Measurements from ENCODE around the gene KPNA1. TPM values are rescaled to one million over a fixed set of nuclear protein-coding genes. Genes with fewer than 3 reads are reported as not detected.

Gene KPNA1
- total RNA-seq, 2 donors from 2014 or later = 47.4 to 60.4 TPM

DNA sequence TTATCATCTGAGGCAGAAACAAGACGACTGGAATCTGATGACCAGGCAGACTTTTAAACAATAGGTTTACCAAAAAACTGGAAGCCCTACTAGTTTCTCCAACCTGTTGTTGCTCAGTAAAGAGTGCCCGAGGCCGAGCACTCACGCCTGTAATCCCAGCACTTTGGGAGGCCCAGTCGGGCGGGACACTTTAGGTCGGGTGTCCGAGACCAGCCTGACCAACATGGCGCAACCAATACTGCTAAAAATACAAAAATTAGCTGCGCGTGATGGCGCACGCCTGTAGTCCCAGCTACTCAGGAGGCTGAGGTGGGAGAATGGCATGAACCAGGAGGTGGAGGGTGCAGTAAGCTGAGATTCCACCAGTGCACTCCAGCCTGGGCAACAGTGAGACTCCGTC lies 97.8 kb downstream of the KPNA1 start:
- H3K27ac ChIP-seq = no peak overlapping the region
- H3K4me3 ChIP-seq = peak overlapping the region; percentile 57
- no peaks in the 10 kb centered on the region for H3K36me3 ChIP-seq
- H3K9ac ChIP-seq (ENCODE audit: low read depth in 2 of 2, low read length in 2 of 2) = peak overlapping the region in 1 of 2 donors; percentile 88
- intact Hi-C loops (cut with DNase I) = no loop called here
- no peaks in the 10 kb centered on the region for H3K9me3 ChIP-seq
- DNase-seq = no peak
- no peaks in the 10 kb centered on the region for H3K27me3 ChIP-seq
- TF ChIP-seq, protein P1, sequence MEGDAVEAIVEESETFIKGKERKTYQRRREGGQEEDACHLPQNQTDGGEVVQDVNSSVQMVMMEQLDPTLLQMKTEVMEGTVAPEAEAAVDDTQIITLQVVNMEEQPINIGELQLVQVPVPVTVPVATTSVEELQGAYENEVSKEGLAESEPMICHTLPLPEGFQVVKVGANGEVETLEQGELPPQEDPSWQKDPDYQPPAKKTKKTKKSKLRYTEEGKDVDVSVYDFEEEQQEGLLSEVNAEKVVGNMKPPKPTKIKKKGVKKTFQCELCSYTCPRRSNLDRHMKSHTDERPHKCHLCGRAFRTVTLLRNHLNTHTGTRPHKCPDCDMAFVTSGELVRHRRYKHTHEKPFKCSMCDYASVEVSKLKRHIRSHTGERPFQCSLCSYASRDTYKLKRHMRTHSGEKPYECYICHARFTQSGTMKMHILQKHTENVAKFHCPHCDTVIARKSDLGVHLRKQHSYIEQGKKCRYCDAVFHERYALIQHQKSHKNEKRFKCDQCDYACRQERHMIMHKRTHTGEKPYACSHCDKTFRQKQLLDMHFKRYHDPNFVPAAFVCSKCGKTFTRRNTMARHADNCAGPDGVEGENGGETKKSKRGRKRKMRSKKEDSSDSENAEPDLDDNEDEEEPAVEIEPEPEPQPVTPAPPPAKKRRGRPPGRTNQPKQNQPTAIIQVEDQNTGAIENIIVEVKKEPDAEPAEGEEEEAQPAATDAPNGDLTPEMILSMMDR (IDR thresholded peaks at IDR 0.05) = no peak
- peaks cover 6% of the 10 kb centered on the region for H3K4me1 ChIP-seq

DNA sequence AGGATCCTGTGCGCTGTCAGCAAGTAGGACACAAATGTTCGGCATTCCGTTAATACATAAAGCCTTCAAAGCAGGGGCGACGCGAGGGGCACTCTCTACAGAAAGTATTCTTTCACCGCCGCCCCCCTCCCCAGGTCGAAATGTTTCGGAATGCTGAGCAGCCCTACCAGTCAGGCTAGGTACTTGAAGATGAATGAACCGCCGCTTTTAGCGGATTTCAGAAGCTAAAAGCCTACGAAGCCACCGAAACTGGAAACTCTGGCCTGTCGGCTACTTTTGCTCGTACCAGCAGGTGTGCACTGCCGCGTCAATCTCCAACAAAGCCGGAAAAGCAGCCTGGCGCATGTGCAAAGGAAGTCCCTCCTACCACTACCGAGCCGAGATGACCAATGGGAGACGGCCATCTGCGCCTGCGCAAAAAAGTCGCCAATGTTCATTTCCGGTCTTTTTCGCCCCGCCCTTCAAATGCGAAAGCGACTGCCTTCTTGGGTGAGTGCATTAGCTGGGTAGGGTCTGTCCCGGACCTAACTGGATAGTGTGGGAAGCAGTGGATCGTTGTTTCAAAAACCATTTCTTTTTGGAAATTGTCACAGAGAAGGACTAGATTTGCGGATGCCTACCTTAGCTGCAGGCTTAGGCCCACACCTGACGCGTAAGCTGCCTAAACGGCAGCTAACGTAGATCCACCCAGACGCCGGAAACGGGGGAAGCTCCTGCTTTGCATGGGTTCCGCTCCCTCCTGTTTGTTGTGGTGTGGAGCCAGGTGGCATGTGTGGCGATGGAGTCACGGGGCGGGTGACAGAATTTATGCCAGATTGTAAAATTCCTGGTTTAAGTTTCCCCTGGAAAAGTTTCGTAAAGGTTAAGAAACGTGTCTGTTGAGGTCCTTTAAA lies 98.7 kb downstream of the KPNA1 start, which contains the start of gene WDR5B:
TSS of gene WDR5B (minus strand) at position 301 of the 893 bp plus-strand sequence. CDS start 534 bp downstream, outside the sequence.
- Histone ChIP-seq H3K27me3 (no peaks in the 10 kb centered on the region), H3K4me1 (peaks cover 6% of the 10 kb centered on the region), H3K27ac (peak within 1 kb of the TSS; percentile 91), H3K9ac (ENCODE audit: low read depth in 2 of 2, low read length in 2 of 2) (peak within 1 kb of the TSS; percentile 52 to 88), H3K9me3 (no peaks in the 10 kb centered on the region), H3K36me3 (no peaks in the 10 kb centered on the region), H3K4me3 (peak within 1 kb of the TSS; percentile 57)
- DNase-seq = peak; percentile 99
- TF ChIP-seq, protein P1 (IDR thresholded peaks at IDR 0.05) = no peak
- intact Hi-C loops (cut with DNase I) = no loop called here

DNA sequence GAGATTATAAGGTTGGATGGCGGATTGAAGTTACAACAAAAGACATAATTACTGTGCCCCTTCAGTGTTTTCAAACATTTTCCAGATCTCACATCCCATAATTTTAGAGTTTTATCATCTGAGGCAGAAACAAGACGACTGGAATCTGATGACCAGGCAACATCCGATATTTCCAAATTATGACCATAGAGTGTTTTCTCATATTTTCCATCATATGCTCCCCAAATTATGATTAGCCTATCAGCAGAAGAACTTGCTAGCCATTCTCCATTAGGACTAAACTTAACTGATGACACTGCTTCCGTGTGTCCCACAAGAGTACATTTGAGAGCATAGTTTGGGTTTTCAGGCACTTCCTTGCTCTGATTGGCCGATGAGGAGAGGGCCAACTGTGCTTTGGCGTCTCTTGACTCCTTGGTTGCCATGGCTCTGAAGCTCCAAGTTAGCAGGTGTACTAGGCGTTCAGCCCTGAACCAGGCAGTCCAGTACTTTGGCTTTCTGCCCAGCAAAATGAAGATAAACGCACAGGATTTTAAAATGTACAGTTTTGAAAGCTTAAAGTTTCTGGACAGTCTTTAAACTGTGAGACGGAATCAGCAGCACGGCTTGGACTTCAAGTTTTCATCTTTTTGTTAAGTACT lies 99.5 kb downstream of the KPNA1 start:
- H3K9me3 ChIP-seq = no peaks in the 10 kb centered on the region
- DNase-seq = peak; percentile 55
- H3K27me3 ChIP-seq = no peaks in the 10 kb centered on the region
- peaks cover 4% of the 10 kb centered on the region for H3K36me3 ChIP-seq
- intact Hi-C loops (cut with DNase I) = no loop called here
- H3K4me1 ChIP-seq = peaks cover 6% of the 10 kb centered on the region
- peak overlapping the region; percentile 91 for H3K27ac ChIP-seq
- TF ChIP-seq, protein P1 (IDR thresholded peaks at IDR 0.05) = no peak
- H3K4me3 ChIP-seq = peak overlapping the region; percentile 57
- peak overlapping the region; percentile 46 to 88 for H3K9ac ChIP-seq (ENCODE audit: low read depth in 2 of 2, low read length in 2 of 2)

DNA sequence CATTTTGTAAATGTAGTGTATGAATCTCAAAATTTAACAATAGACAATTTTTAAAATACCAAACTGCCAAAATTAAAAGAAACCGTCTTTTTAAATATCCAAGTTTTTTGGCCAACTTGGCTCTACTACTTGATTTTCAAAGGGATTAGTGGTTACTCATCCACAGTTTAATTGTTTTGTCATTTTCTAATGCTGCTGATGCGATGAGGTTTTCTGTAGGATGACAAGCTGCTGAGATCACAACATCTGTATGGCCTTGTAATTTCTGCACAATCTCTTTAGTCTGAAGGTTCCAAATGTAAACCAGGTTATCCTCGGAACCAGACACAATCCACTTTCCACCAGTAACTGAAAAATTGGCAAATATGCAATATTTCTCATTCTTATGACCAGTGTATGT lies 100.3 kb downstream of the KPNA1 start:
- TF ChIP-seq, protein P1 (IDR thresholded peaks at IDR 0.05) = no peak
- intact Hi-C loops (cut with DNase I) = no loop called here

DNA sequence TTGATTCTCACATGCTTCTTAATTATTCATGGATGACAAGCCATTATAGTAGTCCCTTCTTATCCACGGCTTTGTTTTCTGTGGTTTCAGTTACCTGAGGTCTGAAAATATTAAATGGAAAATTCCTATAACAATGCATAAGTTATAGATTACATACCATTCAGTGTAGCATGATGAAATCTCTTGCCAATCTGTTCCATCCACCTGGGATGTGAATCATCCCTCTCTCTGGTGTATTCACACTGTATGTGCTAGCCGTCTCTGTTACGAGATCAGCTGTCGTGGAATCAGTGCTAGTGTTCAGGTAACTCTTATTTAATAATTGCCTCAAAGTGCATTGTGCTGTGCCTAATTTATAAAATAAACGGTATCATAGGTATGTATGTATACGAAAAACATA lies 104.1 kb downstream of the KPNA1 start:
- no peak overlapping the region for H3K4me3 ChIP-seq
- no peak for DNase-seq
- TF ChIP-seq, protein P1 (IDR thresholded peaks at IDR 0.05) = no peak
- H3K9me3 ChIP-seq = no peaks in the 10 kb centered on the region
- intact Hi-C loops (cut with DNase I) = no loop called here
- no peak overlapping the region for H3K27ac ChIP-seq
- no peaks in the 10 kb centered on the region for H3K27me3 ChIP-seq
- H3K36me3 ChIP-seq = peaks cover 24% of the 10 kb centered on the region
- no peak overlapping the region for H3K9ac ChIP-seq (ENCODE audit: low read depth in 2 of 2, low read length in 2 of 2)
- H3K4me1 ChIP-seq = no peaks in the 10 kb centered on the region

More for the DNA sequence above, 100.3 kb downstream of the KPNA1 start:
- peaks cover 6% of the 10 kb centered on the region for H3K4me1 ChIP-seq
- no peak overlapping the region for H3K4me3 ChIP-seq
- no peaks in the 10 kb centered on the region for H3K9me3 ChIP-seq
- H3K27me3 ChIP-seq = no peaks in the 10 kb centered on the region
- no peak for DNase-seq
- no peak overlapping the region for H3K27ac ChIP-seq
- H3K36me3 ChIP-seq = peaks cover 4% of the 10 kb centered on the region
- no peak overlapping the region for H3K9ac ChIP-seq (ENCODE audit: low read depth in 2 of 2, low read length in 2 of 2)
